Coronary artery (tissue), 2 donors: ENCODE data around the gene LTA.
A peak's percentile ranks its signal among the peaks of the same experiment; 100 is the strongest.

Experiments
- DNase-seq: peaks from one replicate; pipeline ENCODE4 v3.0.0-alpha.2; 2017; ENCODE audit warnings: low spot score
- H3K27ac ChIP-seq, 2 donors: fragments of 200-600 bp; sonication (generic); one replicate each; pipeline ENCODE4 v1.5.1; 2016 to 2019
- H3K4me3 ChIP-seq: fragments of 200-600 bp; sonication (generic); 2 replicates; pipeline ENCODE4 v1.5.1; 2016; ENCODE audit warnings: mild to moderate bottlenecking, moderate library complexity
- CTCF ChIP-seq: fragments of 200-600 bp; sonication (generic); IDR thresholded peaks from one replicate; pipeline ENCODE4 v1.5.1; 2019; ENCODE audit warnings: antibody characterized with exemption

LTA gene

GRCh38 chr6:31543639-31544038 is 28.4 kb upstream of the LTA start:
- H3K27ac ChIP-seq, result no peak overlapping the region
- no peak for TF ChIP-seq CTCF
- H3K4me3 ChIP-seq, result no peak overlapping the region
- no peak for DNase-seq

- no peak for DNase-seq
- Histone ChIP-seq H3K27ac (no peak overlapping the region), H3K4me3 (no peak overlapping the region)
- no peak for TF ChIP-seq CTCF
Measured at GRCh38 chr6:31544676-31545075, 27.4 kb upstream of the LTA start.

GRCh38 chr6:31545291-31545690 is 26.8 kb upstream of the LTA start:
- no peak for TF ChIP-seq CTCF
- Histone ChIP-seq H3K4me3 (no peak overlapping the region), H3K27ac (no peak overlapping the region)
- DNase-seq, result no peak

- TF ChIP-seq CTCF, result peak; percentile 97
- peak; percentile 94 for DNase-seq
- Histone ChIP-seq H3K27ac (peak within 1 kb of the TSS; percentile 77 to 83), H3K4me3 (peak within 1 kb of the TSS; percentile 65)
Measured at GRCh38 chr6:31546339-31546957, 25.6 kb upstream of the LTA start, which contains the start of gene ATP6V1G2. ATP6V1G2 (minus strand) TSS chr6:31546608; CDS start chr6:31546559, 49 bp downstream.

- TF ChIP-seq CTCF, result no peak
- H3K4me3 ChIP-seq, result peak within 1 kb of the TSS; percentile 65
Measured at GRCh38 chr6:31546958-31547726, 24.9 kb upstream of the LTA start, which contains the start of gene NFKBIL1. NFKBIL1 (plus strand) TSS chr6:31547608; CDS start chr6:31547695, 87 bp downstream.

GRCh38 chr6:31547727-31548543 is 24.2 kb upstream of the LTA start:
- H3K4me3 ChIP-seq, result peak overlapping the region; percentile 65
- DNase-seq, result no peak
- no peak for TF ChIP-seq CTCF
- H3K27ac ChIP-seq, result peak overlapping the region; percentile 77 to 83

More at GRCh38 chr6:31546958-31547726, 24.9 kb upstream of the LTA start, which contains the start of gene NFKBIL1:
- DNase-seq, result peak; percentile 98
- H3K27ac ChIP-seq, result peak within 1 kb of the TSS; percentile 77 to 83
